Thyroid gland (tissue), 4 donors: Measurements from ENCODE around the gene MAPT.

Source experiments
- CTCF ChIP-seq, 6 experiments: fragments of 200-600 bp in 3 of 6; fragments of 450-650 bp in 3 of 6; sonication (generic) in 3 of 6; IDR thresholded peaks; one replicate each; pipeline ENCODE4 v1.5.1; 2016 to 2019; ENCODE audit warnings: antibody characterized with exemption in 6 of 6, mild to moderate bottlenecking in 2 of 6, inconsistent platforms in 1 of 6, moderate library complexity in 1 of 6
- POLR2A ChIP-seq, 2 donors: fragments of 450-650 bp; IDR thresholded peaks; one replicate each; pipeline ENCODE4 v1.6.1; 2017; ENCODE audit warnings: antibody characterized with exemption in 2 of 2, mild to moderate bottlenecking in 2 of 2, moderate library complexity in 1 of 2

DNA sequence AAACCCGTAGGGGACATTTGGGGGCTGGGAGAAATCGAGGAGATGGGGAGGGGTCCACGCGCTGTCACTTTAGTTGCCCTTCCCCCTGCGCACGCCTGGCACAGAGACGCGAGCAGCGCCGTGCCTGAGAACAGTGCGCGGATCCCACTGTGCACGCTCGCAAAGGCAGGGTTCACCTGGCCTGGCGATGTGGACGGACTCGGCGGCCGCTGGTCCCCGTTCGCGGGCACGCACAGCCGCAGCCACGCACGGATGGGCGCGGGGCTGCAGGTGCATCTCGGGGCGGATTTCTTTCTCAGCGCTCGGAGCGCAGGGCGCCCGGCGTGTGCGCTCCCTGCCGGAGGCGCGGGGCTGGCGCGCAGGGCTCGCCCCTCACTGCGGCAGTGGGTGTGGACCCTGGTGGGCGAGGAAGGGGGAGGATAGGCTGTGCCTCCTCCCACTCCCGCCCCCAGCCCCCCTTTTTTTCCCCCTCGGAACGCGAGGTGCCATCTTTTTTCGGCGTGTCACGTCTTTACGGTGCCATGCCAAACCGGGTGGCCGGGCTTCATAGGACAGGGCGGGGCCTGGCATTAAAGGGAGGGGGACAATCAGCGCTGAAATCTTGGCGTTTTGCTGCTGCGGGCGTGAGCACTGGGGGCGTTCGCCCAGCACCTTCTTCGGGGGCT lies 1.1 kb downstream of the MAPT start:
- TF ChIP-seq CTCF (IDR thresholded peaks at IDR 0.05) = no peak
- TF ChIP-seq POLR2A (IDR thresholded peaks at IDR 0.05) = no peak
